IPS-20b (cell line): ENCODE data around the gene MKRN2OS.

Experiments used
- H3K27ac ChIP-seq: one replicate; pipeline ENCODE4 v1.5.1; 2013; ENCODE audit warnings: low read length
- H3K27me3 ChIP-seq: 2 replicates; pipeline ENCODE4 v1.6.1; 2013; ENCODE audit warnings: mild to moderate bottlenecking, low read length, inconsistent platforms; ENCODE audit not compliant: insufficient read depth
- H3K36me3 ChIP-seq: 2 replicates; pipeline ENCODE4 v1.6.1; 2013; ENCODE audit warnings: low read depth, mild to moderate bottlenecking, inconsistent platforms, low read length, moderate library complexity; ENCODE audit not compliant: insufficient read depth
- H3K4me1 ChIP-seq: 2 replicates; pipeline ENCODE4 v1.6.1; 2013; ENCODE audit warnings: mild to moderate bottlenecking, control low read depth, inconsistent platforms, low read length, moderate library complexity; ENCODE audit not compliant: insufficient read depth
- H3K4me3 ChIP-seq: 2 replicates; pipeline ENCODE4 v1.5.1; 2013; ENCODE audit warnings: mild to moderate bottlenecking, low read length, inconsistent platforms
- H3K9ac ChIP-seq: 2 replicates; pipeline ENCODE4 v1.6.1; 2013; ENCODE audit warnings: low read depth, mild to moderate bottlenecking, inconsistent platforms, low read length, moderate library complexity
- H3K9me3 ChIP-seq: 2 replicates; pipeline ENCODE4 v1.6.1; 2013; ENCODE audit warnings: mild to moderate bottlenecking, low read depth, low read length, inconsistent platforms; ENCODE audit not compliant: insufficient read depth

Gene MKRN2OS

GRCh38 chr3:12545473-12545791 lies at the start of gene MKRN2OS:
Gene MKRN2OS (minus strand): TSS chr3:12545499. CDS start chr3:12545464, 35 bp downstream.
- peaks cover under 1% of the 10 kb centered on the region; the same call in 1 of the 2 replicates for H3K36me3 ChIP-seq
- H3K27ac ChIP-seq = no peak within 1 kb of the TSS
- peak within 1 kb of the TSS; percentile 44; the same call in 1 of the 2 replicates for H3K4me3 ChIP-seq
- H3K9ac ChIP-seq = peak within 1 kb of the TSS; percentile 45; the same call in 1 of the 2 replicates
- H3K4me1 ChIP-seq = peaks cover 11% of the 10 kb centered on the region; the same call in 1 of the 2 replicates
- no peaks in the 10 kb centered on the region for H3K9me3 ChIP-seq
- peaks cover 6% of the 10 kb centered on the region; the same call in 1 of the 2 replicates for H3K27me3 ChIP-seq

- H3K9ac ChIP-seq = no peak overlapping the region
- no peaks in the 10 kb centered on the region for H3K9me3 ChIP-seq
- no peak overlapping the region for H3K27ac ChIP-seq
- H3K4me3 ChIP-seq = no peak overlapping the region
- H3K4me1 ChIP-seq = no peaks in the 10 kb centered on the region
- H3K27me3 ChIP-seq = no peaks in the 10 kb centered on the region
- peaks cover 96% of the 10 kb centered on the region for H3K36me3 ChIP-seq
These were observed 48.2 kb upstream of the MKRN2OS start for GRCh38 chr3:12593473-12593872.

- no peaks in the 10 kb centered on the region for H3K27me3 ChIP-seq
- peaks cover 96% of the 10 kb centered on the region for H3K36me3 ChIP-seq
- no peaks in the 10 kb centered on the region for H3K9me3 ChIP-seq
- no peak overlapping the region for H3K9ac ChIP-seq
- H3K4me3 ChIP-seq = no peak overlapping the region
- no peaks in the 10 kb centered on the region for H3K4me1 ChIP-seq
- H3K27ac ChIP-seq = no peak overlapping the region
These were observed 46.9 kb upstream of the MKRN2OS start for GRCh38 chr3:12591997-12592715.

- Histone ChIP-seq H3K27ac (no peak overlapping the region), H3K4me3 (no peak overlapping the region), H3K27me3 (no peaks in the 10 kb centered on the region), H3K9ac (no peak overlapping the region), H3K36me3 (peaks cover 97% of the 10 kb centered on the region), H3K9me3 (no peaks in the 10 kb centered on the region), H3K4me1 (no peaks in the 10 kb centered on the region)
These were observed 46.2 kb upstream of the MKRN2OS start for GRCh38 chr3:12591456-12591855.

DNA sequence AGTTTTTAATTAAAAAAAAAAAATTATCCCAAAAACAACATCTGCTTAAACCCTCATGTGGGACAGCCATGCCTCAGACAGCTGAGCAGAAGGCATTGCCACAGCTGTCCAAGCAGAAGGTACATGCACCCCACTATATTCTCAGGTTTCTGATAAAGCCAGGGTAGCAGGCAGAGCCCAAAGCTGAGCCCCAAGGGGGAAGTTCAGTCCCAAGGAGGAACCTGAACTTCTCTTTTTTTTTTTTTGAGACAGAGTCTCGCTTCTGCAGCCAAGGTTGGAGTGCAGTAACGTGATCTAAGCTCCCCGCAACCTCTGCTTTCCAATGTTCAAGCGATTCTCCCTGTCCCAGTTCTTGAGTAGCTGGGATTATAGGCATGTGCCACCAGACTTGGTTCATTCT lies 44.8 kb upstream of the MKRN2OS start:
- no peak overlapping the region for H3K4me3 ChIP-seq
- no peak overlapping the region for H3K27ac ChIP-seq
- peaks cover 99% of the 10 kb centered on the region for H3K36me3 ChIP-seq
- no peaks in the 10 kb centered on the region for H3K4me1 ChIP-seq
- H3K9me3 ChIP-seq = no peaks in the 10 kb centered on the region
- no peaks in the 10 kb centered on the region for H3K27me3 ChIP-seq
- no peak overlapping the region for H3K9ac ChIP-seq

- Histone ChIP-seq H3K27ac (no peak overlapping the region), H3K9ac (no peak overlapping the region), H3K4me1 (no peaks in the 10 kb centered on the region), H3K9me3 (no peaks in the 10 kb centered on the region), H3K36me3 (peaks cover 99% of the 10 kb centered on the region), H3K27me3 (no peaks in the 10 kb centered on the region), H3K4me3 (no peak overlapping the region)
These were observed 43.0 kb upstream of the MKRN2OS start for GRCh38 chr3:12588039-12589009.

- Histone ChIP-seq H3K27me3 (no peaks in the 10 kb centered on the region), H3K4me1 (no peaks in the 10 kb centered on the region), H3K4me3 (no peak overlapping the region), H3K36me3 (peaks cover 100% of the 10 kb centered on the region), H3K9me3 (no peaks in the 10 kb centered on the region), H3K27ac (no peak overlapping the region), H3K9ac (no peak overlapping the region)
These were observed 41.1 kb upstream of the MKRN2OS start for GRCh38 chr3:12586403-12586802.

DNA sequence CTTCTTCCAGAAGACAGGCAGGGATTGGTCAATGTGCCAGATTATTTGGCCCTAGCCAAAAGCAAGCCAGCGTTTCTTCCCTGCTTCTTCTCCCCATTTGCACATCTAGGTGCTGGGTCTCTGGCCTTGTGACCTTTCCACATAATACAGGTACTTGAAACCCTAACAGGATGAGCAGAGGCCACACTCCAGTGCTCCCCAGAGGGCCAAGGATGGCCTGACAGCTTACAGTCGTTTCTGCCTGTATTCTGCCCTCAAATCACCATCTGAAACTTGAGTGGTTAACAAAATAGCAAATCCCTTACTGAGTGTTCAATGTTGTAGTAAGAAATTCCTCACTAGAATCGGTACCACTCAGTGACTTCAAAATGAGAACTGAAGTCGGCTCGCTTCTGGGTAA lies 40.7 kb upstream of the MKRN2OS start:
- no peak overlapping the region for H3K27ac ChIP-seq
- H3K4me1 ChIP-seq = no peaks in the 10 kb centered on the region
- H3K9me3 ChIP-seq = no peaks in the 10 kb centered on the region
- H3K4me3 ChIP-seq = no peak overlapping the region
- peaks cover 100% of the 10 kb centered on the region for H3K36me3 ChIP-seq
- no peaks in the 10 kb centered on the region for H3K27me3 ChIP-seq
- no peak overlapping the region for H3K9ac ChIP-seq

DNA sequence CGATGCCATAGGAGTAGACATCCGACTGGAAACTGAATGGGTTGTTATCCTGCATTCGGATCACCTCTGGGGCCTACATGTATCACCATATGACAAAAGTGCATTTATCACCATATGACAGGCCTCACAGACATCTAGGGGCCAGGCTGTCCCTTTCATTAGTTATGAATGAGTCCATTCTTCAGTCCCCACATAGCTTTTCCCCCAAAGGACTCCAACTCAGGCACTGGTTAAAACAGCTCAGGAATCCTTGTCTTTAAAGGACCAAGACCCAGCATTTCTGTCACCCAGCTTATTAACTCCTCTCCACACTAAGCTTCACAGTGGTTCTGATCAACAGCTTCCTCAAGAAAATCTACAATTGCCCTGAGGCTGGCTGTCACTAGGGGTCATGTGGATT lies 39.9 kb upstream of the MKRN2OS start:
- Histone ChIP-seq H3K4me3 (no peak overlapping the region), H3K27me3 (no peaks in the 10 kb centered on the region), H3K9ac (no peak overlapping the region), H3K4me1 (no peaks in the 10 kb centered on the region), H3K9me3 (no peaks in the 10 kb centered on the region), H3K36me3 (peaks cover 96% of the 10 kb centered on the region), H3K27ac (no peak overlapping the region)

DNA sequence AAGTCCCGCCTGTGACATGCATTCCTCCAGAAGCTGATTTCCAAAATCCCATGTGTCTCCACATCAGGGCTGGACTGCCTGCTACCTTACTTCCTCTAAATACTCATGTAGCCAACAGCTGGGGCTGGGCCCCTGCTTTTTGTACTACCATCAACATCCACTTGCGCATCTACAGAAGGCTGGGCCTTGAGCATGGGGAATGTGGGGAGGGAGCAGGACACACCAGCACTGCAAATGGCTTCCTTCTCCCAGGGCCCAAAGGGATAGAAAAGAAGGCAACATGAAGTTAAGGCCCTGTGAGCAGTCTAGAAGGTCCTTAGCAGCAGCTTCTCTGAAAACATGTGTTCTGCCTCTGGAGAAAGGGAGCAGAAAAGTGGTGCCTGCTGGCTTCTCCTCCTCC lies 38.8 kb upstream of the MKRN2OS start:
- Histone ChIP-seq H3K27me3 (no peaks in the 10 kb centered on the region), H3K9ac (no peak overlapping the region), H3K9me3 (no peaks in the 10 kb centered on the region), H3K36me3 (peaks cover 96% of the 10 kb centered on the region), H3K27ac (no peak overlapping the region), H3K4me1 (no peaks in the 10 kb centered on the region), H3K4me3 (no peak overlapping the region)

DNA sequence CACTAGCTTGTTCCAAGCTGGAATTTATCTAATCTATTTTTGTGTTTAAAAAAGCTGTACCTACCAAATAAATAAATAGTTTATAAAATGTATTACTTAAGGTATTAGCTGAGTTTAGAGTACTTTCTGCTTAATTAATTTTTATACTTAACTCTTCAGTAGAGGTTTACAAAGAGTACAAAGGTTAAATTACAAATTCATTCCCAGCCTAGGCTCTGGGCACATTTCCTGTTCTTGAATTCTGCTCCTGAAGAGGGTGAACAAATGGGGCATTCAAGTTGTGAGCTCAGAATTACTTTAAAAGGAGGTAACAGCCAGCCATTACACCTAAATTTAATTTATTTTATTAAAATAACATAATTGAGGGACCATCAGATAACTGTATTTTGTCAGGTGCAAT lies 38.0 kb upstream of the MKRN2OS start:
- H3K4me1 ChIP-seq = no peaks in the 10 kb centered on the region
- no peaks in the 10 kb centered on the region for H3K9me3 ChIP-seq
- H3K36me3 ChIP-seq = peaks cover 94% of the 10 kb centered on the region
- H3K4me3 ChIP-seq = no peak overlapping the region
- no peaks in the 10 kb centered on the region for H3K27me3 ChIP-seq
- no peak overlapping the region for H3K9ac ChIP-seq
- no peak overlapping the region for H3K27ac ChIP-seq

- Histone ChIP-seq H3K36me3 (peaks cover 94% of the 10 kb centered on the region), H3K9ac (no peak overlapping the region), H3K4me1 (no peaks in the 10 kb centered on the region), H3K27me3 (no peaks in the 10 kb centered on the region), H3K4me3 (no peak overlapping the region), H3K27ac (no peak overlapping the region), H3K9me3 (no peaks in the 10 kb centered on the region)
These were observed 37.4 kb upstream of the MKRN2OS start for GRCh38 chr3:12582730-12583129.
